Sigmoid colon (tissue), 7 donors: Measurements from ENCODE around the gene MAP1B. TPM values are rescaled to one million over a fixed set of nuclear protein-coding genes. Genes with fewer than 3 reads are reported as not detected.
"Not testable (repeated sequence)": the region's sequence is repeated elsewhere in the genome, so short reads cannot be mapped to it uniquely, and the experiment has no call there.

Source experiments
- DNase-seq: peaks from one replicate; pipeline ENCODE4 v3.0.0-alpha.2; 2019
- H3K27ac ChIP-seq, 4 donors: fragments of 200-600 bp; sonication (generic); one replicate each; pipeline ENCODE4 v1.5.1; 2016 to 2019; ENCODE audit warnings: mild to moderate bottlenecking in 1 of 4
- H3K27me3 ChIP-seq, 3 donors: fragments of 200-600 bp; sonication (generic); one replicate each; pipeline ENCODE4 v1.5.1; 2019; ENCODE audit warnings: mild to moderate bottlenecking in 1 of 3
- H3K36me3 ChIP-seq, 4 donors: fragments of 200-600 bp; sonication (generic); one replicate each; pipeline ENCODE4 v1.5.1; 2016 to 2019
- H3K4me1 ChIP-seq, 4 donors: fragments of 200-600 bp; sonication (generic); one replicate each; pipeline ENCODE4 v1.5.1; 2017 to 2019
- H3K4me3 ChIP-seq, 4 donors: fragments of 200-600 bp; sonication (generic); one replicate each; pipeline ENCODE4 v1.5.1; 2017 to 2019; ENCODE audit warnings: mild to moderate bottlenecking in 2 of 4, moderate library complexity in 1 of 4
- H3K9me3 ChIP-seq, 4 donors: fragments of 200-600 bp in 3 of 4; sonication (generic) in 3 of 4; one replicate each; pipeline versions ENCODE4 v1.5.1 to v1.6.1; 2013 to 2019
- EP300 ChIP-seq, 4 donors: sonication (generic); formaldehyde crosslinking; IDR thresholded peaks; one replicate each; pipeline ENCODE4 v1.6.1; 2017; ENCODE audit warnings: antibody characterized with exemption in 4 of 4
- POLR2A ChIP-seq, 2 donors: fragments of 450-650 bp; IDR thresholded peaks; one replicate each; pipeline ENCODE4 v1.6.1; 2016; ENCODE audit warnings: antibody characterized with exemption in 2 of 2, mild to moderate bottlenecking in 2 of 2, moderate library complexity in 2 of 2
- POLR2AphosphoS5 ChIP-seq, 4 donors: sonication (generic); formaldehyde crosslinking; IDR thresholded peaks; one replicate each; pipeline ENCODE4 v1.6.1; 2017; ENCODE audit warnings: antibody characterized with exemption in 4 of 4
- WGBS, 2 donors: extraction: QIAGEN DNeasy Blood & Tissue Kit; methylation state at CpG; one replicate each; pipeline ENCODE4 v1.1.7; 2013; 5-methylcytosine and 5-hydroxymethylcytosine counted together
- intact Hi-C: fragments of 100-400 bp; cut with DNase I; formaldehyde crosslinking; loops from one replicate; pipeline ENCODE4 v1.15.1; 2023
- polyA plus RNA-seq, 3 donors: library from polyadenylated mRNA; stranded (reverse); fragments of 200-250 nt; gene quantifications; one replicate each; pipeline ENCODE4 v1.2.3, GENCODE V29; 2013
- total RNA-seq, 4 donors: library from RNA; depleted of rRNA; stranded (reverse); fragments of >200 nt; gene quantifications; one replicate each; pipeline ENCODE4 v1.1.0, GENCODE V29; 2016
- TF ChIP-seq, protein P1 (sequence below), 4 experiments: fragments of 450-650 bp in 3 of 4; fragments of 200-600 bp in 1 of 4; IDR thresholded peaks; one replicate each; pipeline ENCODE4 v1.5.1; 2016 to 2019; ENCODE audit warnings: antibody characterized with exemption in 4 of 4, mild to moderate bottlenecking in 3 of 4, moderate library complexity in 2 of 4
- donor health status: healthy with polysubstance abuse.
- donor health status: Bipolar disorder and iron deficiency.
- donor health status: healthy.

The MAP1B gene
- total and polyA plus RNA-seq, 7 donors = 0.69 to 659 (median 98.6) TPM

DNA sequence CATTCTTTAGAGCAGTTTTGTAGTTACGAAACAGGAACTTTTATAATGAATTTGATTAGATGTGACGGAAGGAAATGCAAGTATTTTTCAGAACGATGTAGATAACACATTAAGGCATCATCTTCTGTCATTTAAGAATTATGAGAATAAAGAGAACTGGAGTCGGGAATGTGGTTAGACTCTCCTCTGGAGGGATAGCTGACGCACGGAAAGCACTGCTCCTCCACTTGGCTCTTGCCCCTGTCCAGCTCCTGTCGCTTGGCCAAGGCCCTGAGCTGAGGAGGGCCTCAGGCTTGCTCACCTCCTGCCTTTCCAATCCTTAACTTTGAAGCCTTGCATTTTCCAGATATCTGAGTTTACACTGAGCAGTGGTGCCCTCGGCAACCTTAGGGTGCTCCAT lies 60.5 kb downstream of the MAP1B start:
- Histone ChIP-seq H3K4me1 (peaks cover 0 to 43% (median 20%) of the 10 kb centered on the region in 4 donors), H3K27ac (peak overlapping the region in 2 of 4 donors; percentile 73 to 76), H3K4me3 (no peak overlapping the region), H3K27me3 (no peaks in the 10 kb centered on the region), H3K36me3 (no peaks in the 10 kb centered on the region), H3K9me3 (no peaks in the 10 kb centered on the region)
- no peak for DNase-seq
- 80% methylated on average over 8 of the region's 8 CpGs for WGBS, 2 donors
- intact Hi-C loops = no loop called here
- TF ChIP-seq, protein P1, sequence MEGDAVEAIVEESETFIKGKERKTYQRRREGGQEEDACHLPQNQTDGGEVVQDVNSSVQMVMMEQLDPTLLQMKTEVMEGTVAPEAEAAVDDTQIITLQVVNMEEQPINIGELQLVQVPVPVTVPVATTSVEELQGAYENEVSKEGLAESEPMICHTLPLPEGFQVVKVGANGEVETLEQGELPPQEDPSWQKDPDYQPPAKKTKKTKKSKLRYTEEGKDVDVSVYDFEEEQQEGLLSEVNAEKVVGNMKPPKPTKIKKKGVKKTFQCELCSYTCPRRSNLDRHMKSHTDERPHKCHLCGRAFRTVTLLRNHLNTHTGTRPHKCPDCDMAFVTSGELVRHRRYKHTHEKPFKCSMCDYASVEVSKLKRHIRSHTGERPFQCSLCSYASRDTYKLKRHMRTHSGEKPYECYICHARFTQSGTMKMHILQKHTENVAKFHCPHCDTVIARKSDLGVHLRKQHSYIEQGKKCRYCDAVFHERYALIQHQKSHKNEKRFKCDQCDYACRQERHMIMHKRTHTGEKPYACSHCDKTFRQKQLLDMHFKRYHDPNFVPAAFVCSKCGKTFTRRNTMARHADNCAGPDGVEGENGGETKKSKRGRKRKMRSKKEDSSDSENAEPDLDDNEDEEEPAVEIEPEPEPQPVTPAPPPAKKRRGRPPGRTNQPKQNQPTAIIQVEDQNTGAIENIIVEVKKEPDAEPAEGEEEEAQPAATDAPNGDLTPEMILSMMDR (IDR thresholded peaks at IDR 0.05) = no peak
- TF ChIP-seq EP300 (IDR thresholded peaks at IDR 0.05) (no peak), POLR2AphosphoS5 (IDR thresholded peaks at IDR 0.05) (peak in 1 of 4 donors; percentile 22)

GRCh38 chr5:72170101-72170500 lies 62.8 kb downstream of the MAP1B start:
- Histone ChIP-seq H3K4me1 (peaks cover 0 to 36% (median 20%) of the 10 kb centered on the region in 4 donors), H3K9me3 (no peaks in the 10 kb centered on the region), H3K4me3 (no peak overlapping the region), H3K27me3 (no peaks in the 10 kb centered on the region), H3K36me3 (no peaks in the 10 kb centered on the region), H3K27ac (no peak overlapping the region)
- TF ChIP-seq EP300 (IDR thresholded peaks at IDR 0.05) = no peak
- TF ChIP-seq POLR2AphosphoS5 (IDR thresholded peaks at IDR 0.05) = no peak
- TF ChIP-seq, protein P1 (IDR thresholded peaks at IDR 0.05) = no peak
- no peak for TF ChIP-seq POLR2A (IDR thresholded peaks at IDR 0.05)
- 80 to 86% methylated on average over 2 of the region's 2 CpGs for WGBS, 2 donors
- intact Hi-C loops = no loop called here
- DNase-seq = no peak

DNA sequence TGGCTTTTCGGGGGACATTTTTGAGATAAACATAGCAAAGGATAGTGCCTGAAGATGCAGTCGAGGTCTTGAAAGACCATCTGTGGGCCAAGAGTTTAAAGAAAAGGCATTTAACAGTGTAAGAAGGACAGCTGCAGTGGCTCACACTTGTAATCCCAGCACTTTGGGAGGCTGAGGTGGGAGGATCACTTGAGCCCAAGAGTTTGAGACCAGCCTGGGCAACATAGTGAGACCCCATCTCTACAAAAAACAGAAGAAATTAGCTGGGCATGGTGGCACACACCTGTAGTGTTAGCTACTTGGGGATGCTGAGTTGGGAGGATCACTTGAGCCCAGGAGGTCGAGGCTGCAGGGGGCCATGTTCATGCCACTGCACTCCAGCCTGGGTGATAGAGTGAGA lies 63.9 kb downstream of the MAP1B start:
- DNase-seq, intact Hi-C loops, H3K27me3 ChIP-seq, H3K36me3 ChIP-seq, H3K9me3 ChIP-seq, H3K27ac ChIP-seq, H3K4me3 ChIP-seq: not testable (repeated sequence)
- WGBS, 2 donors = 88 to 95% methylated on average over 3 of the region's 3 CpGs
- peaks cover 0 to 26% (median 16%) of the 10 kb centered on the region in 4 donors for H3K4me1 ChIP-seq

DNA sequence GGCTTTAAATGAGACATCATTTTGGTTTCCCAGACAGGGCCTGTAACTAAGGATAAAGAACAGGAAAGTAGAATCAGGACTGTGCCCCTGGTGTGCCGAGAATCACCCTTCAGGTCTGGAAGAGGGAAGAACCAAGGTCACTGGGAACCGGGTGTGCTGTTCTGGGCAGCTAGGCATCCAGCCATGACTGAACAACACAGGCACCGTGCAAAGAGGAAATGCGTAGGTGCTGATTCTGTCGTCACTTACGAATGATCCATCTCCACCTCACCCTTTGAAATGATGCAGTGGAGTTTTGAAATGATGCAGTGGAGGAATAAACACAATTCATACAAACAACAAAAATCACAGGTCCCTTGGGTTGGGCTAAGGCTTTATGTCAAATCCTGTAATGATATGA lies 64.4 kb downstream of the MAP1B start:
- H3K27me3 ChIP-seq = no peaks in the 10 kb centered on the region
- no peak for TF ChIP-seq POLR2AphosphoS5 (IDR thresholded peaks at IDR 0.05)
- TF ChIP-seq, protein P1 (IDR thresholded peaks at IDR 0.05) = no peak
- no peak for TF ChIP-seq EP300 (IDR thresholded peaks at IDR 0.05)
- TF ChIP-seq POLR2A (IDR thresholded peaks at IDR 0.05) = no peak
- no peak overlapping the region for H3K4me3 ChIP-seq
- no peaks in the 10 kb centered on the region for H3K36me3 ChIP-seq
- H3K4me1 ChIP-seq = peaks cover 0 to 22% (median 12%) of the 10 kb centered on the region in 4 donors
- 78 to 84% methylated on average over 6 of the region's 6 CpGs for WGBS, 2 donors
- no peak overlapping the region for H3K27ac ChIP-seq
- intact Hi-C loops = no loop called here
- no peak for DNase-seq
- no peaks in the 10 kb centered on the region for H3K9me3 ChIP-seq

DNA sequence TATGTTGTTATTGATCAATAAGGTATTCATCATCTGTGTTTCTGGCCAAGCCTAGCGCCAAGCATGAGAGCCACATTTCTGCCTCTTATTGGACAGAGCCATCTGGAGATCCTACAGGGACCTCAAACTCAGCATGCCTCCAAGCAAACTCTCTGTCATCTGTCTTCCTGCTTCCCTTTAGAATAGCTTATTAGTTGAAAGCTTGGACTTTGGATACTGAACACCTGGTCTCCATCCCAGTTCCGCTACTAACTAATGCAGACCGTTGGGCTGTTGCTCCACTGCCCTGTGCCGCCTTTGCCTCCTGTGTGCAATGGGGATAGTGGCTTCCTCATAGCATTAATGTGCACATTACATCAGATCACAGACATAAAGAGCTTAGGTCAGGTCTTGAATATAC lies 65.5 kb downstream of the MAP1B start:
- Histone ChIP-seq H3K9me3 (no peaks in the 10 kb centered on the region), H3K4me1 (peaks cover 0 to 10% (median 5%) of the 10 kb centered on the region in 4 donors), H3K27me3 (no peaks in the 10 kb centered on the region), H3K4me3 (no peak overlapping the region), H3K36me3 (no peaks in the 10 kb centered on the region), H3K27ac (no peak overlapping the region)
- TF ChIP-seq POLR2A (IDR thresholded peaks at IDR 0.05) (no peak), POLR2AphosphoS5 (IDR thresholded peaks at IDR 0.05) (no peak), EP300 (IDR thresholded peaks at IDR 0.05) (no peak)
- TF ChIP-seq, protein P1 (IDR thresholded peaks at IDR 0.05) = no peak
- intact Hi-C loops = no loop called here
- 55 to 64% methylated on average over 4 of the region's 4 CpGs for WGBS, 2 donors
- DNase-seq = no peak
